GM11168 (cell line): Measurements from ENCODE around the gene EIF2S3B.
"Not testable (repeated sequence)": the region's sequence is repeated elsewhere in the genome, so short reads cannot be mapped to it uniquely, and the experiment has no call there.

Experiments used
- in situ Hi-C: fragments of 300-500 bp; cut with MboI; formaldehyde crosslinking; loops from one replicate; pipeline ENCODE4 v1.12.0; 2022; ENCODE audit warnings: low sequenced_read_pairs; ENCODE audit not compliant: unreplicated experiment

The EIF2S3B gene

DNA sequence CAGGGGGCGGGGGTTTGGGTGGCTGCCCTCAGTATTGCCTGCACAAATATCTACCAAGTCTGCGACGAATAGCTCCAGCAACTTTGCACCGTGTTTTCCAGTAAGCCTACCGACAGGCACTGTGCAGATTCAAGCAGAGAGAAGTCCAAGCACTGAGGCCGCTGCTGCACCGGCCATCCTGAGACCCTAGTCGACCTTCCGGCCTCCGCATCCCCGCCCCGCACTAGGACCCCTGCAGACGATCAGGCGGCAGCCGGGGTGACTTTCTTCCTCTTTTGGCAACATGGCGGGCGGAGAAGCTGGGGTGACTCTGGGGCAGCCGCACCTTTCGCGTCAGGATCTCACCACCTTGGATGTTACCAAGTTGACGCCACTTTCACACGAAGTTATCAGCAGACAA lies at the start of gene EIF2S3B:
EIF2S3B (plus strand) TSS at position 271 of the 400 bp plus-strand sequence; CDS start at position 284, 13 bp downstream.
- in situ Hi-C loops = no loop called here

DNA sequence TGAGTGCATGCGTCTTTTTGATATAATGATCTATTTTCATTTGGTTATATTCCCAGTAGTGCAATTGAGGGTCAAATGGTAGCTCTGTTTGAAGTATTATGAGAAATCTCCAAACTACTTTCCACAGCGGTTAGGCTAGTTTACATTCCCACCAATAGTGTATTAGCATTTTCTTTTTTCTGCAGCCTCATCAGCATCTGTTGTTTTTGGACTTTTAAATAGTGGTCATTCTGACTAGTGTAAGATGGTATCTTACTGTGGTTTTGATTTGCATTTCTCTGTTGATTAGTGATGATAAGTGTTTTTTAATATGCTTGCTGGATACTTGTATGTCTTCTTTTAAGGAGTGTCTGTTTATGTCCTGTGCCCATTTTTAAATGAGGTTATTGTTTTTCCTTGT lies 48.8 kb upstream of the EIF2S3B start:
- in situ Hi-C loops = no loop called here

DNA sequence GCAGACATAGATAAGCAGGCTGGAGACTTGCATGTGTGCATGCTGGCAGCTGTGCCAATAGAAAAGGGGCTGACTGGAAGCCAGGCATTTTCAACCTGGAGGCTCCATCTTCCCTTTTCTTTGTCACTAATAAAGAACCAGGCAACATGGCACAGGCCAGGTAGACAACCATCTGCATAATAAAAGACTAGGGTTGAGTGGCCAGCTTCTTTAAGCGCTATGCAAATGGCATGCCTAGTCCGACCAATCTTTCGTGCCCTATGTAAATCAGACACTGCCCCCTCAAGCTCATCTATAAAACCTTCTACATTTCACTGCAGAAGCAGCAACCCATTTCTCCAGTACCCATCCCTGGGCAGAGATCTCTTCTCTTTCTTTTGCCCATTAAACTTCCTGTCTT lies 47.9 kb upstream of the EIF2S3B start:
- in situ Hi-C loops = no loop called here

DNA sequence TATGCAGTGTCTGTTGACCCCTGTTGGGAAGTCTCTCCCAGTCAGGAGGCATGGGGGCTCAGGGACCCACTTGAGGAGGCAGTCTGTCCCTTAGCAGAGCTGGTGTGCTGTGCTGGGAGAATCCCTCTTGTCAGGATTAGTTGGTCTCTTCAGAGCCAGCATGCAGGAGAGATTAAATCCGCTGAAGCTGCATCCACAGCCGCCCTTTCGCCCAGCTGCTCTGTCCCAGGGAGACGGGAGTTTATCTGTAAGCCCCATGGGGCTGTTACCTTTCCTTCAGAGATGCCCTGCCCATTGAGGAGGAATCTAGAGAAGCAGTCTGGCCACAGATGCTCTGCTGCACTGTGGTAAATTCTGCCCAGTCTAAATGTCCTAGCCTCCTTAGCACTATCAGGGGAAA lies 39.4 kb upstream of the EIF2S3B start:
- in situ Hi-C loops = no loop called here

DNA sequence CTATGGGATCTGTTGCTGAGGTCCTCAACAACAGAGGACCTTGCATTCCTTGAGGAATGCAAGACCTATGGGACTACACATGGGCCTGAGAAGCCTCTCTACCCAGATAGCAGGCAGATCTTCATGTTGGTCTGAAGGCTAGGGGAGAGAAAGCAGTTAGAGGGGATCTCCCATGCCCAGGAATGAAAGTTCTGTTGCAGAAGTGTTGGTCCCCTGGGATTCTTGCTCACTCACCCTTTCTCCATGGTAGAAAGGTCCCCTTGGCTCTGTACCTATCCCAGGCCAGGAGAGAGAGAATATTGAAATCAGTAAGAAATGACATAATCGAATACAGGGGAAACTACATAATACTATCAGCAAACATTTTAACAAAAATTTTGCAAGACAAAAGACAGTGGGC lies 36.0 kb upstream of the EIF2S3B start:
- in situ Hi-C loops = no loop called here

DNA sequence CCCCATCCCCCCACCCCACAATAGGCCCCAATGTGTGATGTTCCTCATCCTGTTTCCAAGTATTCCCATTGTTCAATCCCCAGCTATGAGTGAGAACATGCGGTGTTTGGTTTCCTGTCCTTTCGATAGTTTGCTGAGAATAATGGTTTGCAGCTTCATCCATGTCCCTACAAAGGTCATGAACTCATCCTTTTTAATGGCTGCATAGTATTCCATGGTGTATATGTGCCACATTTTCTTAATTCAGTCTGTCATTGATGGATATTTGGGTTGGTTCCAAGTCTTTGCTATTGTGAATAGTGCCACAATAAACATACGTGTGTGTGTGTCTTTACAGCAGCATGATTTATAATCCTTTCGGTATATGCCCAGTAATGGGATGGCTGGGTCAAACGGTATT lies 32.9 kb upstream of the EIF2S3B start:
- in situ Hi-C loops = not testable (repeated sequence)

DNA sequence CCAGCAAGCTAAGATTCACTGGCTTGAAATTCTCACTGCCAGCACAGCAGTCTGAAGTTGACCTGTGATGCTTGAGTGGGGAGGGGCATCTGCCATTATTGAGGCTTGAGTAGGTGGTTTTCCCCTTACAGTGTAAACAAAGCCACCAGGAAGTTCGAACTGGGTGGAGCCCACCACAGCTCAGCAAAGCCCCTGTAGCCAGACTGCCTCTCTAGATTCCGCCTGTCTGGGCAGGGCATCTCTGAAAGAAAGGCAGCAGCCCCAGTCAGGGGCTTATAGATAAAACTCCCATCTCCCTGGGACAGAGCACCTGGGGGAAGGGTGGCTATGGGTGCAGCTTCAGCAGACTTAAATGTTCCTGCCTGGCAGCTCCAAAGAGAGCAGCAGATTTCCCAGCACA lies 23.8 kb upstream of the EIF2S3B start:
- in situ Hi-C loops = not testable (repeated sequence)

DNA sequence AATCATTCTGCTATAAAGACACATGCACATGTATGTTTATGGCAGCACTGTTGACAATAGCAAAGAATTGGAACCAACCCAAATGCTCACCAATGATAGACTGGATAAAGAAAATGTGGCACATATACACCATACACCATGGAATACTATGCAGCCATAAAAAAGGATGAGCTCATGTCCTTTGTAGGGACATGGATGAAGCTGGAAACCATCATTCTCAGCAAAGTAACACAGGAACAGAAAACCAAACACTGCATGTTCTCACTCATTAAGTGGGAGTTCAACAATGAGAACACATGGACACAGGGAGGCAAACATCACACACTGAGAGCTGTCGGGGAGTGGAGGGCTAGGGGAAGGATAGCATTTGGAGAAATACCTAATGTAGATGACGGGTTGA lies 18.4 kb upstream of the EIF2S3B start:
- in situ Hi-C loops = not testable (repeated sequence)

DNA sequence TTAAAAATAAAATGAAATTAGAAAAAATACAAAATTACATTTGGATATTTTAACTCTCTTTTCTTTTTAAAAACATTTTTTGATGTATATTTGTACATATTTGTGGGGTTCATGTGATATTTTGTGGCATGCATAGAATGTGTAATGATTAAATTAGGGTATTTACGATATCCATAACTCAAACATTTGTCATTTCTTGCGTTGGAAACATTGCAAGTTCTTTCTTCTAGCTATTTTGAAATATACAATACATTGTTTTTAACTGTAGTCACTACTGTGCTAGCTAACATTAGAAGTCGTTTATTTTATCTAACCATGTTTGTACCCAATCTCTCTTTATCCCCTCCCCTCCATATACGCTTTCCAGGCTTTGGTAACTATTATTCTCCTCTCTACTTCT lies 13.9 kb upstream of the EIF2S3B start:
- in situ Hi-C loops = no loop called here

DNA sequence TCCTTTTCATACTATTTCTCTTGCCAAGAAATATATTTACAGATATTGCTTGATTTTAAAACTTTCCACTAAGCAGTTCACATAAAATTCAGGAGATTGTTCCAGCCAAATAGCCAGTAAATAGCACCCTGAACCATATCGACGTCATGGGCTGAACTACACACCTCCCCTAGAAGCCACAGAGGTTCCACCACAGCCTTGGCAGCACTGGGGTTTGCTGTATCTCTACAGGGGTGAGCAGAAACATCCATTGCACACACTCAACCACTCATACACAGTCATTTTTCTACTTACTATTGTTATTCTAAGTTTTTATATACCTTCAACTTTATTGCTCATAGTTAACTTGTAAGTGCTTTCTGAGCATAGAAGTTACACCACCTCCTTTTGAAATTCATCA lies 8.1 kb upstream of the EIF2S3B start:
- in situ Hi-C loops = no loop called here

DNA sequence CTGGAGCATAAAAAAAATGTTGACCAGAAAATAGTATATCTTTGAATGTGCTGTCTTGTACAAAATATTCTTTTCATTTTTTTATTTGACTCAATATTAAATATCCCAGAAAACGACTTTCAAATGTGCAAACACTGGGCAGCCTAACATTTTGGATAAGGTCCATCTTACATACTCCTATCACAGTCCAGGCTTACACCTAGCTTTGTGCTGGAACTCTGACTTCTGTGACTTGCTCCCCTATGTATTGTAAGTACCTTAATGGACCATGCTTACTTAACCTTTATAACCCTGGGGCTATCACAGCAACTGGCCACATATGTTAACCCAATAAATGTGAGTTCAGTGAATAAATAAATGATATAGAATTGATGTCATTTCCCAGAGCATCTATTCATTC lies 7.6 kb upstream of the EIF2S3B start:
- in situ Hi-C loops = no loop called here

DNA sequence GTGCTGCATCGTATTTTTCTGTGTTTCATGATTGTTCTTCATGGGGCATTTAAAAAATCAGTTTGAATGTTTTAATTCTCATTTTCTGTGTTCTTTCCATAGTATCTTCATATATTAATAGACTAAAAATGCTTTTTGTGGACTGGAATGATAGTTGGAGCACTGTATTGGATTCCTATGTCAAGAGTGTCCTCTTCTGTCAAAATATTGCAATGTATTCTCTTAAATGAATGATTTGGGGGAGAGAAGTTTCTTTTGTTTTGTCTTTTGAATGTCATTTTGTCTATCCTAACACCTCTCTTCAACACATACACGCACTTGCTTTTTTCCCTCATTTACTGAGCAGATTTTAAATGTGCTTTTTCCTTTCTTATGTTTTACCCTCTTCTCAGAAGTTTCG lies 4.7 kb upstream of the EIF2S3B start:
- in situ Hi-C loops = no loop called here

DNA sequence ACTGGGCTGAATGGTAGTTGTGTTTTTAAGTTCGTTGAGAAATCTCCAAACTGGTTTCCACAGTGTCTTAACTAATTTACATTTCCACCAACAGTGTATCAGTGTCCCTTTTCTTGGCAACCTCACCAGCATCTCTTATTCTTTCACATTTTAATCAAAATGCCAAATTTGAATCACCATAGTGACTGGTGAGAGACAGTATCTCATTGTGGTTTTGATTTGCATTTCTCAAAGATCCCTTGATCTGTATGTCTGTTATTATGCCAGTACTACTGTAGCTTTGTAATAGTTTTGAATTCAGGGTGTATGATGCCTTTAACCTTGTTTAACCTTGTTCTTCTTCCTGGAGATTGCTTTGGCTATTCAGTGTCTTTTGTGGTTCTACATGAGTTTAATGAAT lies 2.2 kb upstream of the EIF2S3B start:
- in situ Hi-C loops = no loop called here

DNA sequence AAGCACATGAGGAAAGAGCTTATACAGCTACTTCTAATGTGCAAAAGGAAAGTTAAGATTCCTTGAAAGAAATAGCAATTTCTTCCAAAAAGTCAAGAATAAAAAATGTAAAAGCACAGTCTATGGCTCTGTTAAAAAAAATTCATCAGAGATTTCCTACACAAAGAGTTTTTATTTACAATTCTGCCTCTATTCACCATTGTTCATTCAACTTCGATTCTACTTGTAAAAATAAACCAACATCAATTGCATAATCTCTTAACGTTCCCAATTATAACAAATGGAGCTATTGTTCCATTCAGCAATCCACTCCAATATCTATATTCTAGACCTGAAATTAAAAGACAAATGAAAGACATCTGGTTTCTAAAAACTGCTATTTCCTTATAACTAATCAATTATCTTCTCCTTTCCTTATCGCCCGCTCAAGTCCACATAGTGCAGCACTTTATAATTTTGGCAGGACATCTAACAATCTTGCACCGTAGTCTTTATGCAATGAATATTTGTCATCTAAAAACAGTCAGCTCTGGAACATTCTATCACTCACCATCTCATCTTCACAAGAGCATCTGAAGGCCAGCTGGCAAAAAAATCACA lies 6.2 kb downstream of the EIF2S3B start:
- in situ Hi-C loops = no loop called here

DNA sequence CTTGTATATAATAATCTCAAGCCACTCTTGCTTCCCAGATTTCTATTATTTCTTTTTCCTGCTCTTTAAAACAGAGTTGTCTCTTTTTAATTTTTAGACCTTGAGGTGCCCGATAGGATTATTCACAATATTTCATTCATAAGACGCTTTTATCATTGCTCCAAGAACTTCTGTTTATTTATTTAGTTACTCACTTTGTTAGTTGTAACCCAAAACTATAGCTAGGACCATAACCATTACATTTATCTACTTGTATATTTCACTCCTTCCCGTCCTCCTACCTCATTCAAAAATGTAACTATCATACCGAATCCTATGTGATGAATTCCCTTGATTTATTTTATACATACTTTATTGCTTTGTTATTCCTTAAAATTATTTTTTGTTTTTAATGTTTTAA lies 7.1 kb downstream of the EIF2S3B start:
- in situ Hi-C loops = no loop called here

DNA sequence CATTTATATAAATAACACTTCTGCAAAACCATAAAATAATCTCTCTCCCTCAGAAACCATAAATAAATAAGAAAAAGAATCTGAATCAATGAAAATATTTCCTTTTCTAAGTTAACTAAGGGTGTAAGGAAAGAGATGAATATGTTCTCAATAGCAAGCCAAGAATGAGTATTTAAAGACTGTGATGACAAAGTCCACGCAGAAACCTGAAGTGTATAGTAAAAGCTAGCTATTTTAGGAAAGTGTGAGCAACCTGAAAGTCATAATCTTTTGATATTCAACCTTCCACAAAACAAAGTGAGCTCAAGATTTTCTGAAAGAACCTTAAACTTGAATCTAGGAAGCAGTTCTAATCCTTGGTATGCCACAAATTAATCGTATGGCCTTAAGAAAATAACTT lies 15.9 kb downstream of the EIF2S3B start:
- in situ Hi-C loops = no loop called here

DNA sequence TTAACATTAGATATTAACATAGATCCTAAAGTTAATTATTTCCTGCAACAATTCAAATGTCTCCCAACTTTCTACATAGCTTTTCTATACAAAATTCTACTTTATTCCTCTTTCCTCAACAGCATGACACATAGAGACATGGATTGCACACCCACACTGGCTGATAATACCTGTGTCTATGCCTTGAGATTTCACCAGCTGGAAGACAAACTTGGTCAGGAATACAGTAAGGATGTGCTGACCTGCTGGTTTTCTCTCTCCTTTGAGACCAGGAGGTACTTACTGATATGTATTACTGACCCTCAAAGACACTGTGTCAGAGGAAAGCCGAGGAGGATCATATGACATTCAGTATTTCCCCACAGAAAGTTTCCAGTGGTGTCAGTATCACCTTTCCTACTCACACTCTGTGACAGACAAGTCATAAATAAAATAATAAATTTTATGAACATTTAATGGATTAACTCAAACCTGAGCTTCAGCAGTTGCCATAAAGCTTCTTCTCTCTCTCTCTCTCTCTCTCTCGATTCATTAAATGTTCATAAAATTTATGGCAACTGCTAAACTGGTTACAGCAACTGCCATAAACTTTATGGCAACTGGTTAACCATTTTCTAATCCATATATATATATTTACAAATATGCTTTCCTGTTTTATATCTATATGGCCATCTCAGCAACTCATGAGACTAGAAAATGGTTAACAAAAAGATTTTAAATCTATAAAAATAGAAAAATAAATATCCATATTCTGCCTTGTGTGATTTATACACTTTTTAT lies 22.7 kb downstream of the EIF2S3B start:
- in situ Hi-C loops = no loop called here

DNA sequence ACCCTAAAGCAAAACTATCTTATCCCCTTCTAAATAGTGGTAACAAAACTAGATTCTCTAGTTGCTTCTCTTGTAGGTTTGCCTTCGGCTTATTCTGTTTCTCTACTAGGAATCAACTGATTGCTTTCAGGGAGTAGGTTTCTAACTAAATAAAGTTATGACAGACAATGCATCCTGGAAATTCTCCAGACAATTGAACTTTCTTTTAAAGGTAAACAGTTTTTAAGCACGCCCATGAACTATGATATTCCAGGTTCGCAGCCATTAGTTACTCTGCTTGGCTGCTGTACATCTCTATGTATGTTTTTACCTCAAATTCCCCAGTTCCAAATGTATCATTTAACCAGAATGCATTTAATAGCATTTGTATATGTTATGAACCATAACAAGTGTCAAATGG lies 23.9 kb downstream of the EIF2S3B start:
- in situ Hi-C loops = no loop called here

DNA sequence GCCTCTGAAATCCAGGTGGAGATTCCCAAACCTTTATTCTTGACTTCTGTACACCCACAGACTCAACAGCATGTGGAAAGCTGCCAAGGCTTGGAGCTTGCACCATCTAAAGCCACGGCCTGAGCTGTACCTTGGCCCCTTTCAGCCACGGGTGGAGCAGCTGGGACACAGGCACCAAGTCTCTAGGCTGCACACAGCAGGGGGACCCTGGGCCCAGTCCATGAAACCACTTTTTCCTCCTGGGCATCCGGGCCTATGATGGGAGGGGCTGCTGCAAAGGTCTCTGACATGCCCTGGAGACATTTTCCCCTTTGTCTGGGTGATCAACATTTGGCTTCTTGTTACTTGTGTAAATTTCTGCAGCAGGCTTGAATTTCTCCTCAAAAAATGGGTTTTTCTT lies 32.0 kb downstream of the EIF2S3B start:
- in situ Hi-C loops = no loop called here

DNA sequence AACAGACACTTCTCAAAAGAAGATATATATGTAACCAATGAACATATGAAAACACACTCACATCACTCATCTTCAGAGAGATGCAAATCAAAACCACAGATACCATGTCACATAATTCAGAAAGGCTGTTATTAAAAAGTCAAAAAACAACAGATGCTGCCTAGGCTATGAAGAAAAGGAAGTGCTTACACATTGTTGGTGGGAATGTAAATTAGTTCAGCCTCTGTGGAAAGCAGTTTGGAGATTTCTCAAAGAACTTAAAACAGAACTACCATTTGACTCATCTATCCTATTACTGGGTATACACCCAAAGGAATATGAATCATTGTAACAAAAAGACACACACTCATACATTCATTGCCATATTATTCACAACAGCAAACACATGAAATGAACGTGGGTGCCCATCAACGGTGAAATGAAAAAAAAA lies 35.1 kb downstream of the EIF2S3B start:
- in situ Hi-C loops = no loop called here

DNA sequence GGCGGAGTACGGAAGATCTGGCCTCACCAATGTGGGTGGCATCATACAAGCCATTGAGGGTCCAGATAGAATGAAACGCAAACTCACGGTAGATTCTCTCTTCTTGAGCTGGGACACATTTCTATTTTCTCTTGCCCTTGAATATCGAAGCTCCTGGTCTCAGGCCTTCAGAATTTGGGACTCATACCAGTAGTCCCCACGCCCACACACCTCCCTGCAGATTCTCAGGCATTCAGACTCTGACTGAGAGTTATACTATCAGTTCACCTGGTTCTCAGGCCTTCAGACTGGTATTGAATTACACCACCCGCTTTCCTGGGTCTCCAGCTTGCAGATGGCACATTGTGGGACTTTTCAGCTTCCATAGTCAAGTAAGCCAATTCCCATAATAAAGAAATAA lies 37.8 kb downstream of the EIF2S3B start:
- in situ Hi-C loops = no loop called here

DNA sequence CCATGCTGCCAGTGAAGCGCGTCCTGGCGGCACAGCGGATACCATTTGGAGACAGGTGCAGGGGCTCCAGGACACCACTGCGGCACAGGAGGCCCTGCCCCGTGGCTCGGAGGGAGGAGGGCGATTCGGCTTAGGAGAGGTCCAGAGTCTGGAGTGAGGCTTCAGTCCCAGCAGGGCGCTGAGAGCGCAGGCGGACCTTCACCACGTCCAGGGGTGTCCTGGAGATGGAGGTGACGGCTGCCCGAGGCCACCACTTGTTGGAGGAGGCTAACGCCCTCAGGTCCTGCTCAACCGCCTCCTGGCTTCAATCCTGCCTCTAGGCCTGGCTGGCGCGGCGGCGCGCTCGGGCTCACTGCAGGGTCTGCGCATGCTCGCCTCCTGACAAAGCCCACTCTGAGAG lies 45.7 kb downstream of the EIF2S3B start:
- in situ Hi-C loops = loop anchor here (25.0 kb wide), 1 partner anchor 189 kb away; no protein-coding TSS in a partner anchor
